SK-N-SH treated with all-trans-retinoic acid at 6 μM for 48 hours (cell line): ENCODE results near the gene ACTC1.

Experiments used
- ARNTL ChIP-seq: fragments of 450-650 bp; formaldehyde crosslinking; IDR thresholded peaks from 2 replicates; pipeline ENCODE4 v1.5.0; 2020; ENCODE audit warnings: low read depth, mild to moderate bottlenecking, moderate library complexity, borderline replicate concordance
- BACH2 ChIP-seq: fragments of 250-450 bp; sonication (Bioruptor Pico); IDR thresholded peaks from 2 replicates; pipeline ENCODE4 v1.9.0; 2021; ENCODE audit warnings: mild to moderate bottlenecking, borderline replicate concordance
- CREB5 ChIP-seq: fragments of 250-450 bp; sonication (Bioruptor Pico); IDR thresholded peaks from 2 replicates; pipeline ENCODE4 v1.5.1; 2020; ENCODE audit warnings: low read depth, mild to moderate bottlenecking, moderate library complexity
- GLIS3 ChIP-seq: fragments of 250-450 bp; sonication (Bioruptor Pico); IDR thresholded peaks from 2 replicates; pipeline ENCODE4 v1.5.0; 2020; ENCODE audit warnings: mild to moderate bottlenecking, moderate library complexity
- ISL1 ChIP-seq: fragments of 250-450 bp; sonication (Bioruptor Pico); IDR thresholded peaks from 2 replicates; pipeline ENCODE4 v2.1.2; 2022; ENCODE audit warnings: mild to moderate bottlenecking, moderate library complexity
- POU6F1 ChIP-seq: fragments of 250-450 bp; sonication (Bioruptor Pico); IDR thresholded peaks from 2 replicates; pipeline ENCODE4 v1.8.0; 2021; ENCODE audit warnings: low read depth, mild to moderate bottlenecking, moderate library complexity, borderline replicate concordance
- PPARA ChIP-seq: fragments of 250-450 bp; sonication (Bioruptor Pico); IDR thresholded peaks from 2 replicates; pipeline ENCODE4 v1.5.0; 2020; ENCODE audit warnings: mild to moderate bottlenecking, borderline replicate concordance
- SNAI2 ChIP-seq: fragments of 250-450 bp; sonication (Bioruptor Pico); IDR thresholded peaks from 2 replicates; pipeline ENCODE4 v1.5.0; 2020; ENCODE audit warnings: mild to moderate bottlenecking, moderate library complexity
- TOX ChIP-seq: fragments of 250-450 bp; sonication (Bioruptor Pico); IDR thresholded peaks from 2 replicates; pipeline ENCODE4 v1.8.0; 2021; ENCODE audit warnings: mild to moderate bottlenecking, moderate library complexity, borderline replicate concordance
- ZFP3 ChIP-seq: fragments of 250-450 bp; sonication (Bioruptor Pico); IDR thresholded peaks from 2 replicates; pipeline ENCODE4 v1.5.0; 2020; ENCODE audit warnings: mild to moderate bottlenecking, moderate library complexity
- ZNF8 ChIP-seq: fragments of 450-650 bp; formaldehyde crosslinking; IDR thresholded peaks from 2 replicates; pipeline ENCODE4 v1.5.0; 2020; ENCODE audit warnings: mild to moderate bottlenecking, moderate library complexity
- TF ChIP-seq, protein P1 (sequence below): fragments of 250-450 bp; sonication (Bioruptor Pico); IDR thresholded peaks from 2 replicates; pipeline ENCODE4 v1.8.0; 2020; ENCODE audit warnings: mild to moderate bottlenecking, moderate library complexity, borderline replicate concordance

DNA sequence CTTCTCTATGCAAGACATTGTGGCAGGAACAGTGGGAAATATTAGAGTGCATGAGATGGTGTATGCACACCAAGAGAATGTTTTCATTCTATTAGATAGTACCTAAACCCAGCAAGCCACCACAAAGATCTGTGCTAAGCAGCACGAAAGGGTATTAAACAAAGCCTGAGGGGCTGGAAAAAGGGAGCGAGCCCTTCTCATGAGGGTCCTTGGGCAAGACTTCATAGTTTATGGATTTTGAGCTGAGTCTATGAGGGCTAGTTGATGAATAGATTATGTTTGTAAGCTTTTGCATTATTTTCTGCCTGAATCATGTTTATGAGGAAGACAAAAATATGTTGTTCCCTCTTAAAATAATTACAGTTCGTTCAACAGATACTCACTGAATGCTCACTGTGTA, 9.4 kb upstream of the ACTC1 start:
- TF ChIP-seq ZNF8 (CRISPR knock-in tag) (no peak), SNAI2 (CRISPR knock-in tag) (no peak), TOX (CRISPR knock-in tag) (no peak), BACH2 (CRISPR knock-in tag) (no peak), PPARA (CRISPR knock-in tag) (no peak), POU6F1 (CRISPR knock-in tag) (no peak), ISL1 (CRISPR knock-in tag) (no peak), ZFP3 (no peak), GLIS3 (CRISPR knock-in tag) (no peak), ARNTL (CRISPR knock-in tag) (no peak), CREB5 (CRISPR knock-in tag) (no peak)
- TF ChIP-seq, protein P1, sequence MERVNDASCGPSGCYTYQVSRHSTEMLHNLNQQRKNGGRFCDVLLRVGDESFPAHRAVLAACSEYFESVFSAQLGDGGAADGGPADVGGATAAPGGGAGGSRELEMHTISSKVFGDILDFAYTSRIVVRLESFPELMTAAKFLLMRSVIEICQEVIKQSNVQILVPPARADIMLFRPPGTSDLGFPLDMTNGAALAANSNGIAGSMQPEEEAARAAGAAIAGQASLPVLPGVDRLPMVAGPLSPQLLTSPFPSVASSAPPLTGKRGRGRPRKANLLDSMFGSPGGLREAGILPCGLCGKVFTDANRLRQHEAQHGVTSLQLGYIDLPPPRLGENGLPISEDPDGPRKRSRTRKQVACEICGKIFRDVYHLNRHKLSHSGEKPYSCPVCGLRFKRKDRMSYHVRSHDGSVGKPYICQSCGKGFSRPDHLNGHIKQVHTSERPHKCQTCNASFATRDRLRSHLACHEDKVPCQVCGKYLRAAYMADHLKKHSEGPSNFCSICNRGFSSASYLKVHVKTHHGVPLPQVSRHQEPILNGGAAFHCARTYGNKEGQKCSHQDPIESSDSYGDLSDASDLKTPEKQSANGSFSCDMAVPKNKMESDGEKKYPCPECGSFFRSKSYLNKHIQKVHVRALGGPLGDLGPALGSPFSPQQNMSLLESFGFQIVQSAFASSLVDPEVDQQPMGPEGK (CRISPR knock-in tag), result no peak
